Keratinocyte (primary cell): ENCODE results near the gene XRCC1.

Experiments used
- EZH2 ChIP-seq: IDR thresholded peaks from one replicate; pipeline ENCODE4 v1.6.1; 2012; ENCODE audit warnings: inconsistent platforms, mild to moderate bottlenecking, low read length, moderate library complexity
- TF ChIP-seq, protein P1 (sequence below), 3 experiments: IDR thresholded peaks in 1 of 3; conservative IDR thresholded peaks in 1 of 3; optimal IDR thresholded peaks in 1 of 3; 2 replicates in 2 of 3; 3 replicates in 1 of 3; pipeline versions ENCODE3 to v1.5.1; 2011; ENCODE audit warnings: low read length in 3 of 3, mild to moderate bottlenecking in 3 of 3, moderate library complexity in 2 of 3, control low read depth in 1 of 3, inconsistent platforms in 1 of 3; ENCODE audit not compliant: insufficient read depth in 2 of 3; ENCODE audit errors: extremely low read depth in 1 of 3

DNA sequence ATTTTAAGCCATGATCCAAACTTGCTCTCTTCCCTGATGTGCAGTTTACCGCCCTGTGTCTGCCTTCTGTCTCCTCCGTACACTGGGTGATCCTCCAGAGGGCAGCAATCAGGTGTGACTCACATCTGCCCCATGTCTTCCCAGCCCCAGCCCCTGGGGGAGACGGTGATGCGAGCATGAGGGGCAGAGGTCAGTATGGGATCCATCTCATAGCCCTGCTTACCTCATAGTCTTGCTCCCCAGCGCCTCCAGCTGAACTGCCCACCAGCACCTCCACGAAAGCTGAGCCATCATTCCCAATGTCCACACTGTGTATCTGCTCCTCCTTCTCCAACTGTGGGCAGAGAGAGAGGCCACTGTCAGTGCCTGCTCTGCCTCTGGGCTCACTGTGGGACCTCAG lies 14.6 kb downstream of the XRCC1 start:
- no peak for TF ChIP-seq EZH2
- TF ChIP-seq, protein P1, sequence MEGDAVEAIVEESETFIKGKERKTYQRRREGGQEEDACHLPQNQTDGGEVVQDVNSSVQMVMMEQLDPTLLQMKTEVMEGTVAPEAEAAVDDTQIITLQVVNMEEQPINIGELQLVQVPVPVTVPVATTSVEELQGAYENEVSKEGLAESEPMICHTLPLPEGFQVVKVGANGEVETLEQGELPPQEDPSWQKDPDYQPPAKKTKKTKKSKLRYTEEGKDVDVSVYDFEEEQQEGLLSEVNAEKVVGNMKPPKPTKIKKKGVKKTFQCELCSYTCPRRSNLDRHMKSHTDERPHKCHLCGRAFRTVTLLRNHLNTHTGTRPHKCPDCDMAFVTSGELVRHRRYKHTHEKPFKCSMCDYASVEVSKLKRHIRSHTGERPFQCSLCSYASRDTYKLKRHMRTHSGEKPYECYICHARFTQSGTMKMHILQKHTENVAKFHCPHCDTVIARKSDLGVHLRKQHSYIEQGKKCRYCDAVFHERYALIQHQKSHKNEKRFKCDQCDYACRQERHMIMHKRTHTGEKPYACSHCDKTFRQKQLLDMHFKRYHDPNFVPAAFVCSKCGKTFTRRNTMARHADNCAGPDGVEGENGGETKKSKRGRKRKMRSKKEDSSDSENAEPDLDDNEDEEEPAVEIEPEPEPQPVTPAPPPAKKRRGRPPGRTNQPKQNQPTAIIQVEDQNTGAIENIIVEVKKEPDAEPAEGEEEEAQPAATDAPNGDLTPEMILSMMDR (optimal IDR thresholded peaks at IDR 0.05 in 1 of 3, IDR thresholded peaks at IDR 0.05 in 1 of 3, conservative IDR thresholded peaks at IDR 0.05 in 1 of 3; ENCODE audit: extremely low read depth in 1 of 3, insufficient read depth in 2 of 3, low read length in 3 of 3) = peak in 2 of 3 experiments; percentile 24 to 50
